ENCODE measurements around the gene OLFML1. TPM values are rescaled to one million over a fixed set of nuclear protein-coding genes. Genes with fewer than 3 reads are reported as not detected.

OLFML1 gene
- total and polyA plus RNA-seq, 2 of the 8 experiments (the other 6 are each of a cell fraction or from before 2014, with no cell fraction given) = 0.24 TPM; not detected in 1

DNA sequence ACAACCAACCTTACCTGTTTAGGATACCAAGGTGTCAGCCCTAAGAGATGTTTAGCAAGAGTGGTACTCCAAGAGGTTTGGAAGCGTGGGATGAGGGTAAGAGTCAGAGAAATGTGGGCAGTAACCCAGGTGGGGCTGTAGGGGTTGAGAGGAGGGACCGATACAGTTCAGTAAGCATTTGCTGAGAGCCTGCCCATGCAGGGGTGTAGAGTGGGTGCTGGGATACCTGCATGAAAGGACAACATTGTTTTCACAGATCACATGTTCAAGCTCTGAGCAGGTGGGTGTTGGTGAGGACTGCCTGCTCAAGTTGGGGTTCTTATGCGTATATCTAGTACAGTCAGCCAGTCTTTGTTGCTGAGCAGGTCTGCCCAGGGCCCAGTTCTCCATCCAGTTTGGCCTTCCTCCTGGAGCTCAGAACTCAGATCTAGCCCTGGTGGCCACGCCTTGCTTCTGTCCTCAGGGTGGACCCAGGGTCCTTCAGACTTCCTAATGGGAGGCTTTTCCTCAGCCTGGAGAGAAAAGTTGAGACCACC lies 43.3 kb downstream of the OLFML1 start:
- DNase-seq (ENCODE audit: low read depth in 1 of 2, low spot score in 2 of 2) = no peak
- H3K18ac ChIP-seq (ENCODE audit: extremely low read depth, low read length) = no peak overlapping the region
- H2AFZ ChIP-seq (ENCODE audit: low read length) = no peak overlapping the region
- H4K20me1 ChIP-seq (replicated peaks in 1 of 2; ENCODE audit: control insufficient read depth in 1 of 2, insufficient read depth in 2 of 2, low read length in 2 of 2) = peaks cover 0 to 1% of the 10 kb centered on the region in 2 experiments
- H2BK120ac ChIP-seq (replicated peaks; ENCODE audit: low read depth, low read length) = no peak overlapping the region
- H3K36me3 ChIP-seq (ENCODE audit: control insufficient read depth in 2 of 4, insufficient read depth in 4 of 4, low read length in 3 of 4) = no peaks in the 10 kb centered on the region
- no peak overlapping the region for H3K4me2 ChIP-seq (ENCODE audit: insufficient read depth in 1 of 2, low read depth in 2 of 2, low read length in 2 of 2)
- ChIA-PET CTCF (ENCODE audit: partially characterized antibody) (interaction anchor here (1.5 kb wide), 1 partner anchor 161 kb away, joined by 4 read pairs; no protein-coding TSS in a partner anchor), POLR2A (ENCODE audit: partially characterized antibody) (no interaction called here)
- no peak overlapping the region for H3K23ac ChIP-seq (ENCODE audit: insufficient read length)
- H3K4ac ChIP-seq (replicated peaks; ENCODE audit: insufficient read length, low read depth, low read length) = no peak overlapping the region
- TF ChIP-seq BACH1 (IDR thresholded peaks at IDR 0.05; ENCODE audit: low read length) = no peak
- TF ChIP-seq ASH2L (IDR thresholded peaks at IDR 0.05; ENCODE audit: low read length) = no peak
- no peaks in the 10 kb centered on the region; the same call in 1 of the 2 replicates for H3K23me2 ChIP-seq (ENCODE audit: low read depth, low read length)
- H4K91ac ChIP-seq (replicated peaks; ENCODE audit: insufficient read length, low read length) = no peak overlapping the region
- no peak overlapping the region for H2BK5ac ChIP-seq (ENCODE audit: low read depth, low read length)
- no peak overlapping the region for H3K56ac ChIP-seq (replicated peaks; ENCODE audit: insufficient read length, low read depth, low read length)
- no peak overlapping the region for H4K8ac ChIP-seq (ENCODE audit: extremely low read depth, insufficient read depth, low read length)
- H3K4me3 ChIP-seq (ENCODE audit: extremely low read depth in 1 of 4, insufficient read depth in 2 of 4, low read depth in 3 of 4, low read length in 4 of 4) = no peak overlapping the region
- H3K9me3 ChIP-seq (ENCODE audit: insufficient read depth in 2 of 2, low read depth in 1 of 2, low read length in 1 of 2) = no peaks in the 10 kb centered on the region
- no peaks in the 10 kb centered on the region for H3K27me3 ChIP-seq (replicated peaks in 1 of 4; ENCODE audit: control insufficient read depth in 3 of 4, extremely low read depth in 1 of 4, insufficient read depth in 3 of 4, low read length in 3 of 4)
- H2BK15ac ChIP-seq (ENCODE audit: low read length) = no peak overlapping the region
- no peak overlapping the region for H2BK12ac ChIP-seq (ENCODE audit: low read depth, low read length)
- H3K4me1 ChIP-seq (replicated peaks in 1 of 4; ENCODE audit: control insufficient read depth in 3 of 4, insufficient read depth in 4 of 4, low read length in 3 of 4) = no peaks in the 10 kb centered on the region; a peak in 1 of 7 replicates
- no peak overlapping the region for H3K27ac ChIP-seq (ENCODE audit: low read depth, low read length)
- H3K9ac ChIP-seq (replicated peaks in 1 of 4; ENCODE audit: extremely low read depth in 1 of 4, low read depth in 3 of 4, low read length in 3 of 4) = no peak overlapping the region
- H3K79me2 ChIP-seq (ENCODE audit: control insufficient read depth in 1 of 2, insufficient read depth in 2 of 2, low read length in 2 of 2) = no peaks in the 10 kb centered on the region
- no peak overlapping the region for H3K14ac ChIP-seq (ENCODE audit: insufficient read length)
- H2AK5ac ChIP-seq (ENCODE audit: low read depth, low read length) = no peak overlapping the region
- H4K5ac ChIP-seq (ENCODE audit: insufficient read length, low read depth, low read length) = no peak overlapping the region
- no peak overlapping the region for H2BK20ac ChIP-seq (ENCODE audit: low read length)
- no peak for FAIRE-seq
- WGBS, 2 experiments (ENCODE audit: extremely low coverage in 1 of 2, insufficient coverage in 1 of 2, insufficient read length in 1 of 2, insufficient replicate concordance in 2 of 2, low coverage in 1 of 2, low lambda C conversion rate in 2 of 2, missing lambda C conversion rate in 1 of 2) = 81% methylated on average over 4 of the region's 4 CpGs; no CpG with 5 or more reads in 1 of the 2 experiments
- no peaks in the 10 kb centered on the region for H3K79me1 ChIP-seq (ENCODE audit: low read depth, low read length)
